ENCODE results near the gene NEURL4.
"Not testable (repeated sequence)": the region's sequence is repeated elsewhere in the genome, so short reads cannot be mapped to it uniquely, and the experiment has no call there.

NEURL4 gene

DNA sequence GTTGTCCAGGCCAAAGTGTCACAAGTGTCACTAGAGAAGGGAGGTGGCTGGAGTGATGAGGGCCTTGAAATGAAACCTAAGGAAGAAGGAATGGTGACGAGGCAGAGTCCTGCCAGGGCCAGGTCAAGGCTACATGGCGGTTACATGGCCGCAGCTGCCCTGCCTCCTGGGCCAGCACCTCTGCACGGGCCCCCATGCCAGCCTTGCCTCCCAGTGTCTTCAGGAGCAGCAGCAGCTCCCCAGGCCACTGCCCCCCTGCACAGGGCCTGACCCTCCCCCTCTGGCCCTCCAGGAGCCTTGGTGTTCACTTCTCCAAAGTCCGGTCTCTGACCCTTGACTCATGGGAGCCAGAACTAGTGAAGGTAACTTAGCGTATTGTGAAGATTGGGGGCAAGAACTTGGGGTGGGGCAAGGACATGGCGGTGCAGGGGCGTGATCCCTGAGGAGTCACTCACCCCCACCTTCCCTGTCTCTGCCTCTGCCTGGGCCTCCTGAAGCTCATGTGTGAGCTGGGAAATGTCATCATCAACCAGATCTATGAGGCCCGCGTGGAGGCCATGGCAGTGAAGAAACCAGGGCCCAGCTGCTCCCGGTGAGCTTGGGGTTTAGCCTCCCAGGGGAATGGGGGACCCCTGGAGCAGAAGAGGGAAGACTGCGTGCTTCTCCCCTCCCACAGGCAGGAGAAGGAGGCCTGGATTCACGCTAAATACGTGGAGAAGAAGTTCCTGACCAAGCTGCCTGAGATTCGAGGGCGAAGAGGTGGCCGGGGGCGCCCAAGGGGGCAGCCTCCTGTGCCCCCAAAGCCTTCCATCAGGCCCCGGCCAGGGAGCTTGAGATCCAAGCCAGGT is 18.7 kb upstream of the NEURL4 start:
- DNase-seq (ENCODE audit: low read depth), result no peak

DNA sequence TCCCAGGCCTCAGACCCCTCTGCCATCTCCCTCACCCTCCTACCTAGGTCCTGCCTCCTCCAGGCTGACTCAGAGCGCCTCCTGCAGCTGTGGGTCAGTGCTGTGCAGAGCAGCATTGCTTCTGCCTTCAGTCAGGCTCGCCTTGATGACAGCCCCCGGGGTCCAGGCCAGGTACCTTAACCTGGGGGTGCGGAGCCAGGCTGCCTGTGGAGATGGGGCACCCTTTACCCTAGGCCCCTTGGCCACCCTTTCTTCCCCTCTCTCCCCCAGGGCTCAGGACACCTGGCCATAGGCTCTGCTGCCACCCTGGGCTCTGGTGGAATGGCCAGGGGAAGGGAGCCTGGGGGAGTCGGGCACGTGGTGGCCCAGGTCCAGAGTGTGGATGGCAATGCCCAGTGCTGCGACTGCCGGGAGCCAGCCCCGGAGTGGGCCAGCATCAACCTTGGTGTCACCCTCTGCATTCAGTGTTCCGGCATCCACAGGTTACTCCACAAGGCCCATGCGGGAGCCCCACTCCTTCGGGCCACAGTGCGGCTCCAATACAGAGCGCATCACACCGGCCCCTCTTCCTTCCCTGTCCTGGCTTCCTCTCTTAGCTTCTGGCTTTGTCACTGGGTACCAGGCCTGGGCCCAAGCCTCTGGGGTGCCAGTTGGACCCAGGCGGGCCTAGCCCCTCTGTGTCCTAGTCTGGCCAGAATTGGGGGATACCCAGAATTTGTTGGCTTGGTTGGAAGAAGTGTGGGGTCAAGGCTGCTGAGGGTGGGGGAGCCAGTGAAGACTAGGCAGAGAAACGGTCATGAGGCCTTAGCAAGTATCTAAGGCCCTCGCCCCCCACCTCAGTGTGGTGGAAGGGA is 17.9 kb upstream of the NEURL4 start:
- no peak for DNase-seq (ENCODE audit: low read depth)

DNA sequence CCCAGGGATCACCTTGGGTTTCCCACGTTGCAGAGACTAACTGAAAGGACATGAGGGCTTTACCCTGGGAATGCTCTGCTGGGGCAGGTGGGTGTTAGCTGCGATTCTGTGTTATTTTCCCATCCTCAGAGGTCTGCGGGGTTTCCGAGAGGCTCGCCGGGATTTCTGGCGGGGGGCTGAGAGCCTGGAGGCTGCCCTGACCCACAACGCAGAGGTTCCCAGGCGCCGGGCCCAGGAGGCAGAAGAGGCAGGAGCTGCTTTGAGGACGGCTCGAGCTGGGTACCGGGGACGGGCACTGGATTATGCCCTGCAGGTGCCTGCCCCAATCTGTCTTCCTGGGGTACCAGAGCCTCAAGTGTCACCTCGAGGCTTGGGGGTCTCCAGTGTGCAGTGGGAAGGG is 14.1 kb upstream of the NEURL4 start:
- DNase-seq (ENCODE audit: low read depth), result no peak

DNA sequence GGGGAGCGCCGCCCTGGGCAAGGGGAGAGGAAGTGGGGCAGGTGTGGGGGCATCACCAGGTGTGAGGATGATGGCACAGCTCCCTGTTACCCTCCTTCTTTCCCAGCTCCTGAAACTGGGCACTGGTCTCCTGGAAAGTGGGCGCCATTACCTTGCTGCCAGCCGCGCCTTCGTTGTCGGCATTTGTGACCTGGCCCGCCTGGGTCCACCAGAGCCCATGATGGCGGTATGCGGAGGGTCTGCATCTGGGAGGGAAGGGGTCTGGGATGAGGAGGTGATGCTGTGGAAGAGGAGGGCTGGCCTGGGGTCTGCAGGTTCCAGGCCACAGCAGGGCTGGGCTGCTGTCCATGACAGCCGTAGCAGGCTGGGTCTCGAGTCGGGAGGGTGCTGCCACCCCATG is 12.7 kb upstream of the NEURL4 start:
- DNase-seq (ENCODE audit: low read depth), result no peak

DNA sequence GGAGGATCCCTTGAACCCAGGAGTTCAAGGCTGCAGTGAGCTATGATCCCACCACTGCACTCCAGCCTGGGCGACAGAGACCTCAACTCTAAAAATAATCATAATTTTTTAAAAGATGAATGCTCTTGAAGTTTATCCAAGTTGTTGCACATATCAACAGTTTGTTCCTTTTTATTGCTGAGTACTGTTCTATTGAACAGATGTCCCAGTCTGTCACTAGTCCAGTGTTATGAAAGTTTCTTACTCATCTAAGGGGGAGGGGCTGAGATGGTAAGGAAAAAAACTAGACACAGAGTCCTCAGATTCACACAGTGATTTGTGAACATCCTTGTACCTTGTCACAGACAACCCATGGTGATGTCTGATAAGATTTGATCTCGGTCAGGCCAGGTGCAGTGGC is 11.0 kb upstream of the NEURL4 start:
- DNase-seq (ENCODE audit: low read depth), result no peak

DNA sequence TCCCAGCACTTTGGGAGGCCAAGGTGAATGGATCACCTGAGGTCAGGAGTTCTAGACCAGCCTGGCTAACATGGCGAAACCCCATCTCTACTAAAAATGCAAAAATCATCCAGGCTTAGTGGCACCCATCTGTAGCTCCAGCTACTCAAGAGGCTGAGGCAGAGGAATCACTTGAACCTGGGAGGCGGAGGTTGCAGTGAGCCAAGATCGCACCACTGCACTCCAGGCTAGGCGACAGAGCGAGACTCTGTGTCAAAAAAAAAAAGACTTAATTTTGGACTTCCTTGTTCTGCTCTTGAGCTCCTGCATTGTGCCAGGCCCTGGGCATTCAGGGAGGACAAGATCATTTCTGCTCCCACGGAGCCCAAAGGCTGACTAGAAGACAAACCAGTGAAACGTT is 8.5 kb upstream of the NEURL4 start:
- DNase-seq (ENCODE audit: low read depth), result not testable (repeated sequence)

DNA sequence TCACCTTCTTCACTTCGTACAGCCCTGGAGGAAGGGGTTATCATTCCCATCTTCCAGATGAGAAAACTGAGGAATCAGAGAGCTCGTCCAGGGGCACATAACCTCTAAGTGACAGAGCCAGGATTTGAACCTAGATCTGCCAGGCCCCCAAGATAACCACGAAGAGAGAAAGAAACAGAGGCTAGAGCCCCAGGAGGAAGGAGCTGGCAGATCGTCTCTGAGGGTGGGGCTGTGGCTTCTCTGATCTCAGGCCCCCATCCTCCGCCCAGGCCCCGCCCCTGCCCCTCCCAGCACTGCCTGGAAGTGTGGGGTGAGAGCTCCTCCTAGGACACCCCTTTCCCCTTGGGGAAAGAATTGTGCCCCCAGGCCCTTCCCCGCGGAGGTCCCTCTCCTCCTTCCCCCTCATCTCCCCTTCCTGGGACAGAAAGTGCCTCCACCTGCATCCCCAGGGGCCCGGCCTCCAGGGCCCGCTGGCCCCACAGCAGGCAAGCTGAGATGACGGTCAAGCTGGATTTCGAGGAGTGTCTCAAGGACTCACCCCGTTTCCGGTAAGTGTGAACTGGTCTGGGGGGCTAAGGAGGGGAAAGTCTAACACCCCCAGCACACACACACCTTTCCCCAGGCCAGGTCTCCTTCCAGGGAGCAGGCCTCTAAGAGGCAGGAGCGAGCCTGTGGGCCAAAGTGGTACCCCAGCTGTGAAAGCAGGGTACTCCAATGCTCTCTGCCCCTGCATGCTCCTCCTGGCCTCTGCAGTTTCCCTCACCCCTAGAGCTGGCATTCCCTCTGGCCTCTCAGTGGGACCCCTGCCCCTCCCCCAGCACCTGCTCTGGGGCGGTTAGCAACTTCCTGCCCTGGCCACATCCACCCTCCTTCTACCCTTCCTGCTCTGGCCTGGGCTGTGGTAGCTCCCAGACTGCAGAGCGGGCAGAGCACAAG is 7.4 kb upstream of the NEURL4 start, which contains the start of gene ACAP1:
TSS of gene ACAP1 (plus strand) at position 290 of the 936 bp plus-strand sequence. CDS start at position 496, 206 bp downstream.
- DNase-seq (ENCODE audit: low read depth), result peak; percentile 71

DNA sequence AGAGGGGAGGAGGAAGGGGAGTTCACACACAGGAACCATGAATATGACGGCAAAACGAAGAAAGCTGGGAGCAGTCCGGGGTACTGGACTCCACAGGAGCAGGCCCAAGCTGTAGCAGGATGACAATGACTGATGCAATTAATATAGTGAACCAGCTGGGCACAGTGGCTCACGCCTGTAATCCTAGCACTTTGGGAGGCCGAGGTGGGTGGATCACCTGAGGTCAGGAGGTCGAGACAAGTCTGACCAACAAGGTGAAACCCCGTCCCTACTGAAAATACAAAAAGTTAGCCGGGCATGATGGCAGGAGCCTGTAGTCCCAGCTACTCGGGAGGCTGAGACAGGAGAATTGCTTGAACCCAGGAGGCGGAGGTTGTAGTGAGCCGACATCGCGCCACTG is 6.6 kb upstream of the NEURL4 start:
- DNase-seq (ENCODE audit: low read depth), result not testable (repeated sequence)

DNA sequence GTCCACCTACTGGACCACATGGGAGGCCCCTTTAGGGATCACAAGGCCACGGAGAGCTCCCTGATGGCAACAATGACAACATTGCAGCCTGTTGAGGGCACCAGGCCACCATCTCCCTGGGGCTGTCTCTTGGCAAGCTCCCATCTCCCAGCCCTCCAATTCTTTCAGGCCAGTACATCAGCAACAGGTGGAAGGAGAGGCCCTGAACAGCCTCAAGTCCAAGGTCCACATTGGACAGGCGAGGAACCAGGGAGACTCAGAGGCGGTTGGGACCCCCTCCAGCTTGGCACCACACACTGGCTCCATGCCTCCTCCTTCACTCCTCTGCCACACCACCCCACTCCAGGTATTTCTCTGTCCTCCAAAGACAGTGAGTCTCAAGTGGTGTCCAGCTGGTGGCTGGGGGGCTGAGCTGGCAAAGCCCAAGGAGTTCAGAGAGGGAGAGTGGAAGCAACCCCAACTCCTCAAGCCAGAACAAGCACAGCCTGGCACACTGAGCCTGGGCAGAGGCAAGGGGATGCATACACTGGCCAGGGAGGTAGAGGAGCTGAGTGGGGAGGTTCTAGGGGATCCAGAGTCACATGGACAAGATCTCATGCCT is 5.9 kb upstream of the NEURL4 start:
- no peak for DNase-seq (ENCODE audit: low read depth)

DNA sequence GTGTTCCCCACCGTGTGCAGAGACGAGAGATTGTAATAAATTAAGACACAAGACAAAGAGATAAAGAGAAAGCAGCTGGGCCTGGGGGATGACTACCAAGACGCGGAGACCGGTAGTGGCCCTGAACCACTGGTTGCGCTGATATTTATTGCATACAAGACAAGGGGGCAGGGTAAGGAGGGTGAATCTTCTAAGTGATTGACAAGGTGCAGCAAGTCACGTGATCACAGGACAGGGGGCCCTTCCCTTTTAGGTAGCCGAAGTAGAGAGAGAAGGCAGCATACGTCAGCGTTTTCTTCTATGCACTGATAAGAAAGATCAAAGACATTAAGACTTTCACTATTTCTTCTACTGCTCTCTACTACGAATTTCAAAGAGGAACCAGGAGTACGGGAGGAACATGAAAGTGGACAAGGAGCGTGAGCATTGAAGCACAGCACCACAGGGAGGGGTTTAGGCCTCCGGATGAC is 3.5 kb upstream of the NEURL4 start:
- DNase-seq (ENCODE audit: low read depth), result not testable (repeated sequence)

DNA sequence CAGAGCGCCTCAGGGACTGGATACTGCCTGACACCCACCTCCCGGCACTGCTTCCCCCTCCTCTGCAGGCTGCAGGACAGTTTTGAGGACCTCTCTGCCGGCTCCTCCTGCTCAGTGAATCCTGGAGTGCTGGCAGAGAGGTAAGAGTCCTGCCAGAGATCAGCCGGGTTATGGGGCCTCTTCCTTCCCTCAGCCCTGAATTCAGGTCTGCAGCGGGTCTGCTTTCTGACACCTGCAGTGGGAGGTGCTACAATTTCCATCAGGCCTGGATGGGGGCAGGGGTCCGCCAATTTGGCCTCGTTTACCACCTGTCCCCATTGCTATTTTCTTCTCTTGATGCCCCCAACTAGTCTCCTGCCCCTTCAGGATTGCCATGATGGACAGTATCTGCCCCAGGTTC is 3.0 kb upstream of the NEURL4 start:
- DNase-seq (ENCODE audit: low read depth), result no peak

DNA sequence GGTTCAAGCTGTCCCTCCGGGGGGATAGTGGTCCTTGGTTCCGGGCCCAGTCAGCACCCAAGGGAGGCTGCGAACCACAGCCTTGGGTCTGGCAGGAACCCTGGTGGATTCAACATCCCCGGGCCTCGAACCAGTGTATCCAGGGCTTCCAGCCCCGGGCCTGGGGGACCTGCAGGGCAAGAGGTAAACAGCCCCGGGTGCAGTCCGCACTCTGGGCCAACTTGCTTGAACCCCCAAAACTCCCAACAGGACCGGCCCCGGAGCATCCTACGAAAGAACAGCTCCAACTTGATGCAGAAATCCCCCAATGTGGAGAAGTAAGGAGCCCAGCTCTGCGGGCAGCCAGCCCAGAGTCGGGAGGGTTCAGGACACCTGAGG is 1.5 kb upstream of the NEURL4 start:
- no peak for DNase-seq (ENCODE audit: low read depth)

DNA sequence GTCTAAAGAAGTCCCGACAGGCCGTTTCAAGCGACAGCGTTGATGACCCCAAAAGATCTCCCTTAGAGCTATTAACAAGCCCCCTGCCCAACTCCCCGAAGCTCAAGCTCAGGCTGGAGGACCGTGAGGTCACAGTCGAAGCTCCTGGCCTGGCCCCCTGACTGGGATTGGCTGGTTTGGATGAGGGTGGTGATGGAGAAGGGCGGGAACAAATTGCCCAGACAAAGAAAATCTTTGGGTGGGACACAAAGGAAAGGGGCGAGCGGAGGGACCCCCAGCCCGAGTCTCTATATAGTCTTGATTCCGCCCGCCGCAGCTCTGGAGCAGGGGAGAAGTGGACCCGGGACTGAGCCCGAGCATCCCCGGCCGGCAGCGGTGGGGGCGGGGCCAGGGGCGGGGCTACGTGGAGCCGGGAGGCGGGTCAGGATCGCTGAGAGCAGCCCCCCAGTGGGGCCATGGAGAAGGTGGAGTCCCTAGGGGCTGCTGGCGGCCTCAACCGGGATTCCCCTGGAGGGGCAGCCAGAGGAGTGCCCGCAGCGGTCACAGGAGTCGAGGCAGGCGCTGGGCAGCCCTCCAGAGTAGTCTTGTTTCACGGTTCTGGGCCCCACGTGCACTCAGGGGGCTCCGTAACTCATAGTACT is 982 bp upstream of the NEURL4 start:
- peak; percentile 71 for DNase-seq (ENCODE audit: low read depth)

DNA sequence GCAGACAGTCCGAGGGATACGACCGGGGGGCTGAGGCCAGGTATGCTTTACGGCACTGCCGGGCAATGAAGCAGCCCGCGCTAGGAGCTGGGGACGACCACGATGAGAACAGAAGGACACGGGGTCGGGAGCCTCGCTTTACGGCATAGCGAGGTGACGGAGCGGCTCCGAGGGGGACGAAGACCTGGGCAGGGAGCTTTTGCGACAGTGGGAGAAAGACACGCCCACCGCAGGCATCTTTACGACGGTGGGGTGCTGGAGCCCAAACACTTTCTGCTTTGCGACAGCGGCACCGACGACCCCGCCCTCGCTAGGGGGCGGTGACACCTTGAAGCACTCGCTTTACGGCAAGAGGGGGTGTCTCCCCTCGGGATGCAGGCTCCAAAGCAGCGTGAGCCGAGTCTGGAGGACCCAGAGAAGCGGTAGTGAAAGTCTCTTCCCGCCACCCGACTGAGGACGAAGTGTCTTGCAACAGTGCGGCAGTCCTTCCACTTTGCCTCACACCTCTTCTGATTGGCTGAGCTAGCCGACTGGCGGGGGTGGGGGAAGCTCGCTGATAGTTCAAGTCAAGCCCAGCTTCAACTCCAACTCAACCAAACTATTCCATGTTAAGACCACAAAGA is 350 bp upstream of the NEURL4 start:
- DNase-seq (ENCODE audit: low read depth), result peak; percentile 92

DNA sequence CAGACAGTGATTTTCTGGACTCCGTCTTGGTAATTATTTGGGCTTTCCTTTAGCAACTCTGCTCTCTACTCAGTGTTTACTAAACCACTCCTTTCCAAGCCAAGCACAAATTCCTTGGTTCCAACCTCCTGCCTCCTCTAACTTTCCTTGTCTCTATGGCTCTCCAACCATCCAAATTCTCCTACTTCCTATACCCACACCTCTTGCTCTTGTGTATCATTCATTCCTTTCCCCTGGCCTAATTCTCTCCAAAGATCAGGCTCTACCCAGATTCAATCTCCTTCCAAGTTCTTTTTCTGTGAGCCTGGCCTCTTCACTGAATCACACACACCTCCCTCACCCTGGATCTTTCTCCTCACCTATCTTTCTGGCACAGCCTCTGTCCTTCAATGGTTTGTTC is 1.1 kb downstream of the NEURL4 start:
- no peak for DNase-seq (ENCODE audit: low read depth)

DNA sequence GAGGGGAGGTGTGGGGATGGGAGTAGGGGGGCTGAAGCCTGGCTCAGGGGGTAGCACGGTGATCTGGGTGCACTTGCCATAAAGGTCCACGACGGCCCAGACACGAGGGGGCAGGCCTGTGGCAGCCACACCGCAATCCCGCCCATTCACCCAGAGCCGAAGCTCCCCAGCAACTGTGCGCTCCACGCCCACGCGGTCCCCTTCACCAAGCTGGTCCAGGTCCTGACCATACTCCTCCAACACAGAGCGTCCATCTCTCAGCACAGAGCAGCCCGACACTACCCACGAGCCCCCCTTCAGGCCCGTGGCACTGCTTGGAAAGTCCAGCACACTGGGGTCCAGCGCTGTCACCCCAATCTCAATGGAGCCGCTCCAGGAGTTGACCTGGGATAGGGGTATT is 1.6 kb downstream of the NEURL4 start:
- no peak for DNase-seq (ENCODE audit: low read depth)

DNA sequence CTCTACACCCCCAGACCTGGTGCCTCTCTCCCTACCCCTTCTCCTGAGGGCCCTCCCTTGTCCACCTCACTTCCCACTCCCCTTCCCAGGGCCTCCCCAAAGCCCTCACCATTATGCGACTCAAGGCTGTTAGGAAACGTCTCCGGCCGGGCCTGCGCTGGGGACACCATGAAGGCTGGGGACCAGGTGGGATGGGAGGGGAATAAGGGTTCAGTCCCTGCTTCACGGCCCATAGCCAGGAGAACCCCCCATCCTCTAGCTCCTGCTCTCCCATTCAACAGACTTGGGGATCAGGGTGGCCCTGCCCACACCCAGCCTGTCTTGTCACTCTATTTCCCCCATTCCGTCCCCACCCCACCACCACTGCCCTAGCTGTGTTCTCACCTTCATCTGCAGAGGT is 2.1 kb downstream of the NEURL4 start:
- no peak for DNase-seq (ENCODE audit: low read depth)

DNA sequence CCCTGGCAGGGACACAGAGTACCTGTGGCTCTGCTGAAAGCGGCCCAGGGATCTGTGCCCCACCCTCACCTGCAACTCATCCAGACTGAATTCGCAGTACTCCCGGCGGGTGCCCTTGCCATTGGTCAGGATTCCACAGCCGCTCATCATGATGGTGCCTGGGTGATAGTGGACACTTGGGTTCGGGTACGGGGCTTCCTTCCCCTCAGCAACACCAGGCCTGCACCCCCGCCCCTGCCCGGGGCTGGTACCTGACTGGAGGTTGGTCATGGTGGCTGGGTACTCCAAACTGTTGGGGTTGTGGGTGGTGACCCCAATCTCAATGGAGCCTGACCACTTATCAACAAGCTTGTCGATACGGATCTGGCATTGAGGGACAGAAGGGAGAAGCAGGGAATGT is 2.9 kb downstream of the NEURL4 start:
- no peak for DNase-seq (ENCODE audit: low read depth)

DNA sequence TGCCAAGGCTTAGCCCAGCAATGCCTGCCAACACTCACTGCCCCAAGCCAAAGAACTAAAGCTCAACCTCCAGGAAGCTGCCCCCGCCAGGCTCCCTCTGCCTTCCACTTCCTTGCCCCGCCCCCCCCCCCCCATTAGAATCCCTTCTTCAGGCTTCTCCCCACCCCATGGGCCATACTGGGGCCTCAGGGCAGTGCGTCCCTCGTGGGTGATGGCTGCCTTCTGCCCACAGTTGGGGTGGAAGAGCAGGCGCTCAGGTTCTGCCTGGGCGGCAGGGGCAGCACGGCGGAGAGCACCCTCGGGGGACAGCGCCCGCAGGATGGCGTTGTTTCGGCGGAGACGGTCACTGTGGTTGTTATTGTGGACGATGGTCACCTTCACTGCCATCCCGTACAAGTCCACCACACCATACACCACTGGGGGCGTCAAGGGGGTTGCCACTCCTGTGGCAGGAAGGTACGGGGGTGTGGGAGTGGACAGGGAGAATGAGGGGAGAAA is 4.1 kb downstream of the NEURL4 start:
- no peak for DNase-seq (ENCODE audit: low read depth)

DNA sequence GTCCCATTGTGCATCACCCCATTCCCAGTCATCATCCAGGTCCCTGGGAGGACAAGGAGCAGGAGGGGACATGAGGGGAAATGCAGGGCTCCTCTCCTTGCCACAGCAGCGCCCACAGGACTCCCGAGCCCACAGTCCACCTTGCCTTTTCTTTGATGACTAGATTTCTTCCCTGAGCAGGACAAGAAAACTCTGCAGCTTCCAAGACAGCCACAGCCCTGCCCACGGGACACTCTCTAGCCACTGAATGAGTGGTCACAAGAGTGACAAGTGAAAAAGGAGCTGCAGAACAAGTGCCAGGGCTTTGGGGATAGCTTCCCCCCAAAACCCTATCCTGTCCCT is 4.7 kb downstream of the NEURL4 start:
- DNase-seq (ENCODE audit: low read depth), result no peak

Data from activated T-helper 9 cell treated with anti-CD3 and anti-CD28 coated beads, Interleukin-2, amount 50 U/mL, for 16 hours (primary cell).